ENCODE results near the gene KIAA0753.

DNA sequence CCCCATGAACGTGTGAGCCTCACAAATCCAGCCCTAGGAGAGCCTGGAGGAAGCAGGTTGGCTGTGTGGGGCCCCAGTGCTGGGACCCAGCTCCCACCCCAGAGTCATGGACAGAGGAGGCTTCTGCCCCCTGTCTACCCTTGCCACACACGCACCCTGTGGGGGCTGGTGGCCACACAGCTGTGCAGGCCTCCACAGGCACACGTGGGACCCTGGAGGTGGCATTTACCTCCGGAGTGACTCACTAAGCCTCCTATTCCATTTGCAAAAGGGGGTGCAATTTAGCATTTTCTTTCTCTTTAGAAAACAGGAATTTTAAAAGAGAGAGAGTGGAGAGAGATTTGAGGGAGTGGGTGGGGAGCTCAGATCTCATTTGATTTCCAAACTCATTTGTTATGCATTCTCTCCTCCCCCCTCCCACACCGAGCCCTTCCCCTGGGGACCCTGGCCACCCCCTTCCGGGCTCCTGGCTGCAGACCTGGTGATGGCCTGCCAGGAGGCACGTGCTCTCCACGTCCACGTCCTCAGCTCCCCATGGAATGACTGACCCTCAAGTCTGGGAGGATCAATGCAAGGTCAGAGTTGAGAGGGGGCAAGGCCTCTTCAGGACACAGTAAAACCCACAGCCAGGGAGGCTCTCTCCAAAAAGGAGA lies 91.0 kb downstream of the KIAA0753 start:
- TF ChIP-seq, protein P1, sequence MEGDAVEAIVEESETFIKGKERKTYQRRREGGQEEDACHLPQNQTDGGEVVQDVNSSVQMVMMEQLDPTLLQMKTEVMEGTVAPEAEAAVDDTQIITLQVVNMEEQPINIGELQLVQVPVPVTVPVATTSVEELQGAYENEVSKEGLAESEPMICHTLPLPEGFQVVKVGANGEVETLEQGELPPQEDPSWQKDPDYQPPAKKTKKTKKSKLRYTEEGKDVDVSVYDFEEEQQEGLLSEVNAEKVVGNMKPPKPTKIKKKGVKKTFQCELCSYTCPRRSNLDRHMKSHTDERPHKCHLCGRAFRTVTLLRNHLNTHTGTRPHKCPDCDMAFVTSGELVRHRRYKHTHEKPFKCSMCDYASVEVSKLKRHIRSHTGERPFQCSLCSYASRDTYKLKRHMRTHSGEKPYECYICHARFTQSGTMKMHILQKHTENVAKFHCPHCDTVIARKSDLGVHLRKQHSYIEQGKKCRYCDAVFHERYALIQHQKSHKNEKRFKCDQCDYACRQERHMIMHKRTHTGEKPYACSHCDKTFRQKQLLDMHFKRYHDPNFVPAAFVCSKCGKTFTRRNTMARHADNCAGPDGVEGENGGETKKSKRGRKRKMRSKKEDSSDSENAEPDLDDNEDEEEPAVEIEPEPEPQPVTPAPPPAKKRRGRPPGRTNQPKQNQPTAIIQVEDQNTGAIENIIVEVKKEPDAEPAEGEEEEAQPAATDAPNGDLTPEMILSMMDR (IDR thresholded peaks at IDR 0.05; ENCODE audit: insufficient read depth, low read length, poor library complexity, severe bottlenecking): no peak
- TF ChIP-seq EZH2phosphoT487 (conservative IDR thresholded peaks at IDR 0.05; ENCODE audit: low read length): no peak
